Putamen (tissue), 1 donor: Measurements from ENCODE around the gene ADAM19.
"Not testable (repeated sequence)": the region's sequence is repeated elsewhere in the genome, so short reads cannot be mapped to it uniquely, and the experiment has no call there.

Experiments used
- DNase-seq: peaks from one replicate; pipeline ENCODE4 v3.0.0-alpha.2; 2016; ENCODE audit warnings: low spot score

The ADAM19 gene

GRCh38 chr5:157460921-157461792, 114.4 kb downstream of the ADAM19 start:
- no peak for DNase-seq

DNA sequence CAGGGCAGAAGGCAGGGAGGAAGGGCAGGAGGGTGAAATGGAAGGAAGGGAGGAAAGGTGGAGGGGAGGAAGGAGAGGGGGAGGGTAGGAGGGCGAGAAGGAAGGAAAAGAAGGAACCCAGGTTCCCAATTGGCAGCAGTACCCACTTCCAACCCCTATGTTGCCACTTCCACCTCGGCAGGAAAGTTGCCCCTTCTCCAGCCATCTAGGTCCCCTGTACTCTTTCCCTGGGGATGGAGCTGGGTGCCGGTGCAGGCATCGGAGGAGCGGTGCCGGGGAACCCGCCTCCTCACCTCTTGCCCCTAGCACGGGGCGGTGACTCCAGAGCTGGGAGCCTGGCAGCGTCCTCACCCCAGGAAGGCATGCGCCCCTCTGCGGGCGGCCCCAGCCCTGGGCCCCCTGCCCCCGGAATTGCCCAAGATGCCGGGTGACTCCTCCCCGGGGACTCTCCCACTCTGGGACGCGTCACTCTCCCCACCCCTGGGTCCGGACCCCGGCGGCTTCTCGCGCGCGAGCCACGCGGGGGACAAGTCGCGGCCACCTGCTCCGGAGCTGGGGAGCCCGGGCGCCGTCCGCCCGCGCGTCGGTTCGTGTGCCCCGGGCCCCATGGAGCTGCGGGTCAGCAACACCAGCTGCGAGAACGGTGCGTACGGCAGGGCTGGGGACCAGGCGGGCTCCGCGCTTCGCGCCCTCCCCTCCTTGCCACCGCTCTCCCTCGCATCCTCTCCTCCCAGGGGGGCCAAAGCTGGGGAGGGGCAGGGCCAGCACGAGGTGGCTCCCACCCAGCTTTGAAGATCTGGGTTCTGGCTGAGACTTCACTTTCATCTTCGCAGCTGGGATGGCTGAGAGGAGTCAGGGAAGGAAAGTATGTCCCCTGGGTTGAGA, 115.6 kb downstream of the ADAM19 start, which contains the start of gene NIPAL4:
Gene NIPAL4, plus strand, starts transcription at position 499 of the 885 bp plus-strand sequence. Its CDS starts 108 bp downstream, at position 607.
- no peak for DNase-seq

GRCh38 chr5:157458835-157459234, 116.7 kb downstream of the ADAM19 start:
- no peak for DNase-seq

DNA sequence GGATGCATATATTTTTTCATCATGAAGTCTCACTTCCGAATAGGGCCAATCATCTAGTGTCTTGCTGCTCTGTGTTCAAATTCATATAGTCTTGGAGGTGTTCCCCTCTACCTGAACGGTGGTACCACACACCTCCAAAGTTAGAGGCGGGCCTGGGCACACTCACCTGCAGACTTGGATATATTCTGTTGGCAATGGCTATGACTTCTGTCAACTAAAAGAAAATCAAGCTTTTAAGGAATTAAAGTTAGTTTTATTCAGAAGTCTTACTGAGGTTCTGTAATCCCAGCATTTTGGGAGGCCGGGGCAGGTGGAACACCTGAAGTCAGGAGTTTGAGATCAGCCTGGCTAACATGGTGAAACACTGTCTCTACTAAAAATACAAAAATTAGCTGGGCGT, 118.2 kb downstream of the ADAM19 start:
- DNase-seq: no peak

- DNase-seq: peak; percentile 98
Measured at GRCh38 chr5:157456301-157456700, 119.3 kb downstream of the ADAM19 start.

GRCh38 chr5:157455057-157455456, 120.5 kb downstream of the ADAM19 start:
- no peak for DNase-seq

GRCh38 chr5:157454273-157454672, 121.3 kb downstream of the ADAM19 start:
- no peak for DNase-seq

DNA sequence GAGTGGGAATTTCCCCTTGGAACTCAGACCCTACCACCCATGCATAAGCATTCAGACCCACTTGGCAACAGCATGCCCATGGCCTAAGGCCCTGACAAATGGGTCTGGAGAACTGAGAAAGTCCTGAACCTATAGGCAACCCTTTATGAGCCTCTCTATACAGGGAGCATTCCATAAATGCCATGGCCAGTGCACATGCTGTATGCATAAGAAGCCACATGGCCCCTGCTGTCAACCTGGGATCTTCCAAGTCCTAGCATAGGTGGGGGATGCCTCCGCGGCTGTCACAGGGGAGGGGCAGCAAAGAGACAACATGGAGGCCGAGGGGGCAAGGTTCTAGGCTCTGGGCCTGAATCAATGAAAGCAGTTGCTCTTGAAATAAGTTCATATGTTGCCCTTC, 123.8 kb downstream of the ADAM19 start:
- no peak for DNase-seq

DNA sequence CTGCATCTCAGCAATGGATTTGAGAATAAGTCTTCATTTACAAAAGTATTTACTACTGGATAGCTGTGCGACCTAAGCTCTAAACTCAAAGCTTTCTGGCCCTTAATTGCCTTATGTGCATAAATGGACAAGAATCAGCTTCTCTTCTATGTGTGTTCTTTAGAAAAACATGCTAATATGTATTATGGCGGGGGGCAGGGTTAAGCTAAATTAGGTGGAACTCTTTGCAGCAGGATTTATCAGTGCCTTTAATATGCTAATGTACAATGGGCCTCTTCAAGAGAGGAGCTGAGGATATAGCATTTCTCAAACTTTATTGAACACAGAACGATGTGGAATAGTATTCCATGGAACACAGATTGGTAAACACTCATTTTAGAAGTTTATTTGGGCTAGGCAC, 125.6 kb downstream of the ADAM19 start:
- no peak for DNase-seq

DNA sequence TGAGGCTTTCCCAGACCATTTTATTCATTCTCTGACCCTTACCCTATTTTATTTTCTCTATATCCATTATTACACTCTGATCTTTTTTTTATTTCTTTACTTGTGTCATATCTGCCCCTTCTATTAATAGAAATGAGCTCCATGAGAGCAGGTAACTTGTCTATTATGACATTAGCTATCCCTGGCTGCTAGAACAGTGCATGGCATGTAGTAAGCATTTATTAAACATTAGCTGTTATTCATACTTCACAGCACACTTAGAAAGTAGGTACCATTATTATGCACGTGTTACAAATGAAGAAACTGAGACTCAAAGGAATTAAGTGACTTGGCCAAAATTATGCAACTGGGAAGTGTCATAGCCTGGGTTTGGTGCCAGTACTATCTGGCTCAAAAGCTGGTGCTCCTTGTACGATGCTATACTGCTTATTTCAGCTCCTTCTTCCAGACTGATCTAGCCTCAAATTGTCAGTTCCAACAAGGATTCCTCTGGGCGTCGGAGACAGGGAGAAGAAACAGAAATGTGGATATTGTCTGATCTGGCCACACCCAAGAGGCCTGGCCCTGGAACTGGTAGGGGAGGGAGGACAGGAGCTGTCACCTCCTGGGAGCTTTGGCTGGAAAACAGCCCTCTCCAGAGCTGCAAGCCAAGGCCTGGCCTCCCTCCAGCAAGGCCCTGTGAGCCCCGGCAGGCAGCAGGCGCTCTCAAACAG, 126.4 kb downstream of the ADAM19 start:
- DNase-seq: no peak

DNA sequence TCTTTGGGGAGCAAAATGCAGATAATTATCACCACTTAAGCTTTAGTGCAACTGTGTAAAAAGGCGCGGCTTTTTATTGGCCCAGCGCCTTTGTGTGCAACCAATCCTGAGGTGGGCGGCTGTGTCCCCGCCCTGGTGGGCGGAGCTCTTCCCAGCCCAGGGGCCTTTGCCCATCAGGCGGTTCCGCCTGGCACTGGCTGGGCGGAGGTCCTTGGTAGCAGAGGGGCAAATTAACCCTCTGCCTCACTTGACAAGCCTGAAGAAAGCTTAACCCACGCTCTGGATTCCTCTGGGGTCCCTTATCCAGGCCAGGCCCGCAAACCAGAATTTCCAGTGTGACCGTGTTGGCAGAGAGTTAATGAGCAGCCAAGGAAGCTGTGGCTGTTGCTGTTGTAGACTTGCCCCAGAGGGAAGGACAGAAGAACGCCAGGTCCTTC, 128.4 kb downstream of the ADAM19 start:
- DNase-seq: no peak

DNA sequence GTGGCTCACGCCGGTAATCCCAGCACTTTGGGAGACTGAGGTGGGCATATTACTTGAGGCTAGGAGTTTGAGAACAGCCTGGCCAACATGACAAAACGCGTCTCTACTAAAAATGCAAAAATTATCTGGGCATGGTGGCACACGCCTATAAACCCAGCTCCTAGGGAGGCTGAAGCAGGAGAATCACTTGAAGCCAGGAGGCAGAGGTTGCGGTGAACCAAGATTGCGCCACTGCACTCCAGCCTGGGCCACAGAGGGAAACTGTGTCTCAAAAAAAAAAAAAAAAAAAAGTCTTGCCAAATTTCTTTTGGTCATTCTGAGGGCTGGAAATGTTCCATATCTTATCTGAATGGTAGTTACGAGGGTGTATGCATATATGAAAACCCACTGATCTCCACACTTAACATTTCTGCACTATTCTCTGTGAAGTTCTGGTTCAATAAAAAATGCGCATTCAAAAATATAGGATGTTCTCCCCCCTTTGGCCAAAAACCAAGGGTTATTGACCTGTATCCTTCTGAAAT, 129.1 kb downstream of the ADAM19 start:
- DNase-seq: no peak

DNA sequence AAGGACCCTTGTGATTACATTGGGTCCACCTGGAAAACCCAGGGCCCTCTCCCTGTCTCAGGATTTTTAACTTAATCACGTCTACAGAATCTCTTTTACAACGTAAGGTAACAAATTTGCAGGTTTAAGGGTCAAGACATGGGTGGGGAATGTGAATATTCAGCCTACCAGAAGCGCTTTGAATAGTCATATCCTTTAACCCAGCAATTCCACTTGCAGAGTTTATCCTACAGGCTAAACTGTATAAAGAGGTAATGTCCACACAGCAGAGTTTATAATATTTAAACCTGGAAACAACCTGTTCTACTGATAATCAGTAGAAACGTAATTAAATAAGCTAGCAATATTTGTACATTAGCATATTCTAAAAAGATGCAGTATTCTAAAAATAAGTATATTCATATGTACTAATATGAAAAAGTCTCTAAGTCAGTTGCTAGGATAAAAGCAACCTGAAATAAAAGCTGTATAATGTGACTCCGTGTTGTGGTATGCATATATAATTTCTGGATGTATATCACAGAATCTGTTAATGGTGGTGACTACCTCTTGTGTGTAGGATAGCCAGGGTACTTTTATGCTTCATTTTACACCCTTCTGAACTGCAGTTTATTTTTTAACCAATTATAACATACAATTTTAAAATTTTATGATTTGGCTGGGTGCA, 129.7 kb downstream of the ADAM19 start:
- DNase-seq: no peak

GRCh38 chr5:157444224-157444623, 131.4 kb downstream of the ADAM19 start:
- DNase-seq: no peak

GRCh38 chr5:157443041-157443549, 132.5 kb downstream of the ADAM19 start:
- no peak for DNase-seq

DNA sequence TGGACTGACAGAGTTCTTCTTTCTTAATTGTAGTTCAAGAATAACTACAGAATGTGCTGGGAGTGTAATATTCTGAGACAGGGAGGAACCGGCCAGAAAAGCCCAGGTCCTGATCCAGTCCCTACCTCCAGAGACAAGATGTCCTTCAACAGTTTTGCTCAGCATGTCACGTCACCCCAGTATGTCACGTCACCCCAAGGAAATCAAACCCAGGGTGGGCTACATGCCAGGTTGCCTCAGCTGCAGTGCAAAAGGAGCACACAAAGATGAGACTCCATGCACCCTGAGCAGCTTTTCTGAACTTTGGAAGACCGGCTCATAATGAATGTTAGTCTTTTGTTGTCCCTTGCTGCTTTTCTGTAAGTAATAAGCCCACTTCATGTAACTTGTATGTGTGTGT, 141.5 kb downstream of the ADAM19 start:
- DNase-seq: no peak

DNA sequence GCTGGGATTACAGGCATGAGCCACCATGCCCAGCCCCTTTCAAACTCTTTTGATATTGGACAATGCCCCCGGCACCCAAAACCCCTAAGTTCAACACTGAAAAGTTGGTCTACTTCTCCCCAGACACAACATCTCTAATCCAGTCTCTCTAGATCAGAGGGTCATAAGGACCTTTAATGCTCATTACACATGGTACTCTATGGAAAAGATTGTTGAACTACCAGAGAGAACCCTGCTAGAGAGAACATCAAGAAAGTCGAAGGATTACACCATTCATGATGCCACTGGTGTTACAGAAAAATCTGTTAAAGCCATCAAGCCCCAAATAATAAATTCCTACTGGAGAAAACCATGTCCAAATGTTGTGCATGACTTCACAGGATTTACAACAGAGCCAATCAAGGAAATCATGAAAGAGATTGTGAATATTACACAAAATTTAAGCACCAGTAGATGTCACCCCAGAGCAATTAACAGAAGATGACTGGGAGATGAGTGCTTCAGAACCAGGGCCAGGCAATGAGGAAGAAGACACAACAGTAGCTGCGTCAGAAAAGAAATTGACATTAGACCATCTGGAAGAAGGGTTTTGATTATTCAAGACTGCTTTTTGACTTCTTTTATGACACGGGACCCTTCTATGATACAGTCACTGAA, 143.9 kb downstream of the ADAM19 start:
- DNase-seq: peak; percentile 81

DNA sequence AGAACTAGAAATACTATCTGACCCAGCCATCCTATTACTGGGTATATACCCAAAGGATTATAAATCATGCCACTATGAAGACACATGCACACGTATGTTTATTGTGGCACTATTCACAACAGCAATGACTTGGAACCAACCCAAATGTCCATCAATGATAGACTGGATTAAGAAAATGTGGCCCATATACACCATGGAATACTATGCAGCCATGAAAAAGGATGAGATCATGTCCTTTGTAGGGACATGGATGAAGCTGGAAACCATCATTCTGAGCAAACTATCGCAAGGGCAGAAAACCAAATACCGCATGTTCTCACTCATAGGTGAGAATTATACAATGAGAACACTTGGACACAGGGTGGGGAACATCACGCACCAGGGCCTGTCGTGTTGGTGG, 145.7 kb downstream of the ADAM19 start:
- DNase-seq: not testable (repeated sequence)
